ENCODE data around the gene SMURF1.

DNA sequence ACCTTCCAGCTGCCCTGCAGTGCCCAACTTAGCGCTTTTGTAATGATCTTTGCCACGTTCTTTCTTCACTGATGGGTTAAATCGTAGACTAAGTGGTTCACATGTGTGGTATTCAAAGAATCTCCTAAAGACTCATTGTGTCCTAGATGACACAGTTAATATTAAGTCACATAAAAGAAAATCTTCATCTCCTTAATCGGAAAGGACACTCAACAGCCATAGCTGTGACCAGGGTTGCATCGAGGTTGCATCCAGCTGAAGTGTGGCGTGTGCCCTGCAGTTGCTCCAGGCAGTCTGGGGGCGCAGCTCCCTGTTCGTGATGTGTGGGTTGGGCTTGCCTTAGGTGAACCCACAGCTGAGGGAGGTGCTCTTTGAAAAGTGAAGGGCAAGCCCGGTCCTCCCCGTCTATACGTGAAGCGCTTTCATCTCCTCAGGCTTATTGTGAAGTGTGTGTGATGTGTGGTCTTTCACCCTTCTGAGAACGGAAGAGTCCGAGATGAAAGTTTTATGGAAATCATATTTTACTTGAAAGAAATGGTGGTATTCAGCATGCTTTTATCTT is 142.9 kb downstream of the SMURF1 start:
- TF ChIP-seq SIN3A (conservative IDR thresholded peaks at IDR 0.05 in 1 of 2, IDR thresholded peaks at IDR 0.05 in 1 of 2; ENCODE audit: low read depth in 1 of 2, low read length in 2 of 2) (no peak), NRF1 (IDR thresholded peaks at IDR 0.05; ENCODE audit: low read depth, low read length) (no peak), POLR2AphosphoS5 (IDR thresholded peaks at IDR 0.05; ENCODE audit: low read depth, low read length) (no peak), TAF1 (IDR thresholded peaks at IDR 0.05; ENCODE audit: low read depth, low read length) (no peak), SRF (IDR thresholded peaks at IDR 0.05; ENCODE audit: low read depth, low read length) (no peak), TEAD4 (IDR thresholded peaks at IDR 0.05; ENCODE audit: low read depth, low read length) (no peak), RAD21 (IDR thresholded peaks at IDR 0.05 in 1 of 2, conservative IDR thresholded peaks at IDR 0.05 in 1 of 2; ENCODE audit: low read depth in 2 of 2, low read length in 2 of 2) (no peak), EZH2 (IDR thresholded peaks at IDR 0.05; ENCODE audit: low read depth, low read length, severe bottlenecking) (no peak)
- TF ChIP-seq, protein P1, sequence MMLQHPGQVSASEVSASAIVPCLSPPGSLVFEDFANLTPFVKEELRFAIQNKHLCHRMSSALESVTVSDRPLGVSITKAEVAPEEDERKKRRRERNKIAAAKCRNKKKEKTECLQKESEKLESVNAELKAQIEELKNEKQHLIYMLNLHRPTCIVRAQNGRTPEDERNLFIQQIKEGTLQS (IDR thresholded peaks at IDR 0.05; ENCODE audit: insufficient read depth, low read depth, low read length), result no peak
- TF ChIP-seq, protein P2, sequence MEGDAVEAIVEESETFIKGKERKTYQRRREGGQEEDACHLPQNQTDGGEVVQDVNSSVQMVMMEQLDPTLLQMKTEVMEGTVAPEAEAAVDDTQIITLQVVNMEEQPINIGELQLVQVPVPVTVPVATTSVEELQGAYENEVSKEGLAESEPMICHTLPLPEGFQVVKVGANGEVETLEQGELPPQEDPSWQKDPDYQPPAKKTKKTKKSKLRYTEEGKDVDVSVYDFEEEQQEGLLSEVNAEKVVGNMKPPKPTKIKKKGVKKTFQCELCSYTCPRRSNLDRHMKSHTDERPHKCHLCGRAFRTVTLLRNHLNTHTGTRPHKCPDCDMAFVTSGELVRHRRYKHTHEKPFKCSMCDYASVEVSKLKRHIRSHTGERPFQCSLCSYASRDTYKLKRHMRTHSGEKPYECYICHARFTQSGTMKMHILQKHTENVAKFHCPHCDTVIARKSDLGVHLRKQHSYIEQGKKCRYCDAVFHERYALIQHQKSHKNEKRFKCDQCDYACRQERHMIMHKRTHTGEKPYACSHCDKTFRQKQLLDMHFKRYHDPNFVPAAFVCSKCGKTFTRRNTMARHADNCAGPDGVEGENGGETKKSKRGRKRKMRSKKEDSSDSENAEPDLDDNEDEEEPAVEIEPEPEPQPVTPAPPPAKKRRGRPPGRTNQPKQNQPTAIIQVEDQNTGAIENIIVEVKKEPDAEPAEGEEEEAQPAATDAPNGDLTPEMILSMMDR (IDR thresholded peaks at IDR 0.05; ENCODE audit: control extremely low read depth in 1 of 3, insufficient read depth in 1 of 3, low read depth in 1 of 3, low read length in 3 of 3), result no peak

Data from H1 (cell line).